Epithelial cell of esophagus (primary cell): ENCODE measurements around the gene ATP2B3.

ENCODE experiments used
- DNase-seq: peaks from one replicate; pipeline ENCODE4 v3.0.0; 2010; ENCODE audit warnings: low read depth
- H3K4me3 ChIP-seq: 2 replicates; pipeline ENCODE4 v1.5.1; 2011; ENCODE audit warnings: mild to moderate bottlenecking, low read length, control low read depth
- TF ChIP-seq, protein P1 (sequence below): IDR thresholded peaks from 2 replicates; pipeline ENCODE4 v1.5.1; 2011; ENCODE audit warnings: low read depth, mild to moderate bottlenecking, low read length, control low read depth, inconsistent platforms; ENCODE audit not compliant: insufficient read depth; ENCODE audit errors: missing control alignments

Gene ATP2B3

DNA sequence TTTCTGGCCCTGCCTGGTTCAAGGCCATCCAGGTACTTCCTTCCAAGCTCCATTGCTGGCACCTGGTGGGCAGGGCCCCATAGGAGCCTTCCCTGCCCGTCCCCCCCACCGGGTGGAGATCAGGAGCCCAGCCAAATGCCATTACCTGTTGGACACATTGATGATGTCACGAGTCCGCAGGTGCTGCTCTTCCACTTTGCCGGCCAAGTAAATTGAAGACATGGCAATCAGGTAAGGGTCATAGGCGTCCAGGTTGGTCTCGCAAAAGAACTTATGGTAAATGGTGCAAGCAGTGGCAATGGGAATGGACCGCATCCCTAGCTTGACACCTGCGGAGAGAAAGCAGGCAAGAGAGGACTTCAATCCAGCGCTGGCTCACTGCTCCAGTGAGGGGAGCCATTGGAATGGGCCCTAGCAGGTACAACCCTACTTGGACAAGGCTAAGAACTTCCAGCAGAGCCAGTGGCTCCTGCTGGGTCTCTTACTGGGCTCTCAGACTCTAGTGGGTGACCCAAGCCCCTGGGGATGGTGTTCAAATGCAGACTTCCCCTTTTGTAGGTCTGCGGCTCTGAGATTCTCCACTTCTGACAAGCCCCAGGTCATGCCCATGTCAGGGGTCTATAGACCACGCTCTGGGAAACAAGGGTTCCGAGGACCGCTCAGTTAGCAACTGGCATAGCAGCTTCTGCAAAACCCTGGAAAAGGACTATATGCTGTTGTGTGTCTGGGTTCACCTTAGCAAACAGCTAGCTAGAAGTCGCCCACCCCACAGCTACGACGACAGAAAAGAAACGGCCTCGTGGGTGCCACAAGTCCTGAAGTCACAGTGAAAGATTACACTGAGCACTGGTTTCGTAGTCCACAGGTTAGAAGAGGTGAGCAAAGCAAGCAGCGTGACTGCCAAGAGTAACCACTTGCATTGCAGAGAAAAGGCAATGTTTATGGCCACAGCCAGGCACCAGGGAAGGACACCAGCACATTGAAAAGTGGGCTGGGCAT is 78.7 kb downstream of the ATP2B3 start:
- no peak overlapping the region for H3K4me3 ChIP-seq
- TF ChIP-seq, protein P1, sequence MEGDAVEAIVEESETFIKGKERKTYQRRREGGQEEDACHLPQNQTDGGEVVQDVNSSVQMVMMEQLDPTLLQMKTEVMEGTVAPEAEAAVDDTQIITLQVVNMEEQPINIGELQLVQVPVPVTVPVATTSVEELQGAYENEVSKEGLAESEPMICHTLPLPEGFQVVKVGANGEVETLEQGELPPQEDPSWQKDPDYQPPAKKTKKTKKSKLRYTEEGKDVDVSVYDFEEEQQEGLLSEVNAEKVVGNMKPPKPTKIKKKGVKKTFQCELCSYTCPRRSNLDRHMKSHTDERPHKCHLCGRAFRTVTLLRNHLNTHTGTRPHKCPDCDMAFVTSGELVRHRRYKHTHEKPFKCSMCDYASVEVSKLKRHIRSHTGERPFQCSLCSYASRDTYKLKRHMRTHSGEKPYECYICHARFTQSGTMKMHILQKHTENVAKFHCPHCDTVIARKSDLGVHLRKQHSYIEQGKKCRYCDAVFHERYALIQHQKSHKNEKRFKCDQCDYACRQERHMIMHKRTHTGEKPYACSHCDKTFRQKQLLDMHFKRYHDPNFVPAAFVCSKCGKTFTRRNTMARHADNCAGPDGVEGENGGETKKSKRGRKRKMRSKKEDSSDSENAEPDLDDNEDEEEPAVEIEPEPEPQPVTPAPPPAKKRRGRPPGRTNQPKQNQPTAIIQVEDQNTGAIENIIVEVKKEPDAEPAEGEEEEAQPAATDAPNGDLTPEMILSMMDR, result no peak
- no peak for DNase-seq

DNA sequence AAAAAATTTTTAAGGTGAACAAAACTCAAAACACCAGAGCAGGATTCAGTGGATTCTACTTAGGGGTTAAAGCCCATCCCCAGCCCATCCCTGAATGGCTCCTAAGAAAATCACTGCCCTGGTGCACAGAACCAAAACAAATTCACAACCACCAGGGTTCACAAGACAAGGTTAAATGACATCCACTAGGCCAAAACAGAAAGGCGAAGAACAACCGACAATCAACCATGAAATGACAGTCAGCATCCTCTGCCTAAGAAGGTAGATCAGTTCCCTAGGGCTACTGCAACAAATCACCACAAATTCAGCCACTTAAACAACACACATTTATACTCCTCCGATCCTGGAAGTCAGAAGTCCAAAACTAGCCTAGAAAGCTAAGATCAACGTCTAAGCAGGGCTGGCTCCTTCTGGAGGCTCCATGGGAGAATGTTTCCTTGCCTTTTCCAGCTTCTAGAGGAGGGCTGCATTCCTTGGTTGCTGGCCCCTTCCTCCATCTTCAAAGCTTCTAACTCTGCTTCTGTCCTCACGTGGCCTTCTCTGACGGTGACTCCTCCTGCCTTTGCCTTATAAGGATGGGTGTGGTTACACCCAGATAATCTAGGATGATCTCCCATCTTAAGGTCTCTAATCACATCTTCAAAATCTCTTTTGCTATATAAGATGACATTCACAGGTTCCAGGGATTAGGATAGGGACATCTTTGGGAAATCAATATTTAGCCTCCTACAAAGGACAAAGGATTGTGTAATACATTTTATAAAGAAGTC is 79.7 kb downstream of the ATP2B3 start:
- TF ChIP-seq, protein P1, result no peak
- DNase-seq, result no peak
- H3K4me3 ChIP-seq, result no peak overlapping the region

DNA sequence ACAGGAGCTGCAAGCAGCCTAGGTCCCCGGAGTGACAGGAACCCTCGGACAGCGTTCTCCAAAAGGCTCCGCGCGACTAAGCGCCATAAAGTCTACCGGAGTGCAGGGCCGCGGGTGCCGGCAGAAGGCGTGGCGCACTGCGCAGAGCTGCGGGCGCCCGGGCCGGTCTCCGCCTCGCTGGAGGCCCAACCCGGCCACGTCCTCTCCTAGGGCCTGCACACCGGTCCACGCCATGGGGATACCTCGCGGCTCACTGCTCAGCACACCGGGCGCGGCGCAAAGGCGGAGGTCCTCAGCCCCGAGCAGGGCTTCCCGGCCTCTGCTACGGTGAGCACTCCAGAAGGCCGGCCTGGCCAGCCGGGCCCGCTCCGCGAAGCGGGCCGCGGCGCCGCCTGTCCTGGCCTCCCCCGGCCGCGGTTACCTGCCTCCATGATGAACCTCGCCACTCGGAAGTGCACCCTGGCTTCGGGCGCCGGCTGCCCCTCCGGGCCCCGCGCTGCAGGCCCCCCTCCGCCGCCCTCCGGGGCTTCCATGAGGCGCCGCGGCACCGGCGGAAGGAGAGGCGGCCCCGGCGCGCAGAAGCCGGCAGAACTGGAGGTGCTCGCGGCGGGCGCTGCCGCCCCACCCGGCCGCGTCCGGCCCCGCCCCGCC is 81.2 kb downstream of the ATP2B3 start, which contains the start of gene CCNQ:
CCNQ (minus strand) TSS at position 599 of the 651 bp plus-strand sequence; CDS start at position 533, 66 bp downstream.
- TF ChIP-seq, protein P1, result no peak
- DNase-seq, result peak; percentile 36
- peak within 1 kb of the TSS; percentile 66 for H3K4me3 ChIP-seq

DNA sequence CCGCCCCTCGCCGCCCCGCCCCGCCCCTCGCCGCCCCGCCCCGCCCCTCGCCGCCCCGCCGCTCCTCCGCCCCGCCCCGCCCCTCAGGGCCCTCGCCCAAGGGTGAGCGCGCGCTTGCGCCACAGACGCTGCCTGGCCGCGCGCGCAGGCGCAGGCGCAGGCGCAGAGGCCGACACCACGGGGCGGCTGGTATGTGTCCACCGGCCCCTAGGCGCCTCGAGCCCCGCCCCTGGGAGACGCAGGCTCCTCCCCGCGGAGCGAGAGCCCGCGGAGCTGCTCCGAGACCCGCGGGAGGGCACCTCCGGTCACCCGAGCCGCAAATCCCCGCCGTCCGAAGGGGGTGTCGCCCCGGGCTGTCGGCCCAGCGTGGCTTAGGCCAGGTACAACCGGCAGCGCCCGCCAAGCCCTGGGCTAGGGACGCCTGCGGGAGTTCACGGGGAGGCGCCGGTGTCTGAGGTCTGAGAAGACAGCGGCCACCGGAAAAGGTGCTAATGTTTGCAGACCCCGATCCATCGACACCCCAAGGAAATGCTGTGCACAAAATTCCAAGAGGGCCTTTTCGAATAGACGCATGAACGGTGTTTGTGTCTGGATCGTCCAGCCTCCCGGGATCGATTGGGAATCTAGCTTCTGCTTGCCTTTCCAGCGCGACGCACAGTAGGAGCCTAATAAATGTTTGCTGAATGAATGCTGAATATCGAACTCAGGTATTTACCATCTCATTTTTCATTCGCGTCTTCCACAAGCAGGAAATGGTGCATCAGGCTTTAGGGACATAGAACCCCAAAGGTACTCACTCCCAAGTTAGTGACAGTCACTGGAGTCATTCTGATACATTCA is 82.0 kb downstream of the ATP2B3 start:
- TF ChIP-seq, protein P1, result no peak
- peak overlapping the region; percentile 66 for H3K4me3 ChIP-seq
- DNase-seq, result peak; percentile 84

DNA sequence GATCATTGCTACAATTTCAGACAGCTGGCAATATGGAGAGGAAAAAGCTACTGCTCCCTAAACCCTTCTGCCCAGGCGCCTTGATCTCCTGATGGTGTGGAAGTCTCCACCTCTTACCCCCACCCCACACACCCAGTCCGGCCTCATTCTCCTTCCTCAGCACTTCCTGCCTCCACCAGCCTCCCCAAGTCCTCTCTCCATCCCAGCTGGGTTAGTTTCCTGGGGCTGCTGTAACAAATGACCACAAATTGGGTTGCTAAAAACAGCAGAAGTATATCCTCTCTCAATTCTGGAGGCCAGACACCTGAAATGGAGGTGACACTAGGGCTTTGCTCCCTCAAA is 82.6 kb downstream of the ATP2B3 start:
- DNase-seq, result peak; percentile 8
- TF ChIP-seq, protein P1, result no peak
- H3K4me3 ChIP-seq, result peak overlapping the region; percentile 66

DNA sequence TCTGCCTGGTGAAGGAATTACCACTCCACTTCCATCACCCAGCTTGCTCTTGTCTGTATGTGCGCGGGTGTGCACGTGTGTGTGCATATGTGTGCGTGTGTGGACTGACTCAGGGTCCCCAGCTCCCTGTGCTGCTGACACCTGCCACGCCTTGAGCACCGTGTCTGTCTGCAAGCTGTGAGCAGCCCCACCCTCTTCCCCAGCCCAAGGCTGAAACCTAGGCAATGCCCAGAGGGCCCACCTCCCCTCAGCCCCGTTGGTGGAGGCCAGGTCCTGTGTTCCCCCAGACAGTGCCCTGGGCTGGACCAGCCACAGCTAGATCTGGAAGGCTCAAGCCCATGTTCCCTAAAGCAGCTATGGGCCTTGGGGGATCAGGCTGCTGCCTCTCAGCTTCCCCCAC is 83.5 kb downstream of the ATP2B3 start:
- TF ChIP-seq, protein P1, result no peak
- no peak for DNase-seq
- no peak overlapping the region for H3K4me3 ChIP-seq
